ENCODE measurements around the gene NXPE4. TPM values are rescaled to one million over a fixed set of nuclear protein-coding genes. Genes with fewer than 3 reads are reported as not detected.
"Not testable (repeated sequence)": the region's sequence is repeated elsewhere in the genome, so short reads cannot be mapped to it uniquely, and the experiment has no call there.

NXPE4 gene
- not detected for total RNA-seq

DNA sequence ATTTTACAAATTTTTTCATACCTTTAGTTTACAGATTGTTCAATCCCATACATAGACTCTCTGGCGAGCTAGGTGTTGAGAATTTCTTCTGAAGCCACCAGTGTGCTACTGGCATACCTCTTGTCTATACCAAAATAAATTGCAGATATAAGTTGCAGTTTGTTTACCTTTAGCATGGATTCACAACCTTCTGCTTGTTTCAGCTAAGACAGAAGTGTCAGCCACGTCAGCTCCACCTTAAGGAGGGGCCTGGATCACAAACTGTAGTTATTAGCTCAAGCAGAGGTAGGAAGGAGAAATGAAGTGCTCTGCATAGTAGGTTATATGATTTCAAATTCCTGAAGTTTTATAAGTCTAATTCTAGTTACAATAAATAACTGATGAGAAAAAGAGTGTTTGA, at the start of gene NXPE4:
TSS of gene NXPE4 (minus strand) at position 216 of the 400 bp plus-strand sequence. CDS start 1,027 bp downstream, outside the sequence.
- DNase-seq (ENCODE audit: low spot score), result no peak

- DNase-seq (ENCODE audit: low spot score), result not testable (repeated sequence)
Measured at GRCh38 chr11:114639440-114639839, 43.9 kb upstream of the NXPE4 start.

DNA sequence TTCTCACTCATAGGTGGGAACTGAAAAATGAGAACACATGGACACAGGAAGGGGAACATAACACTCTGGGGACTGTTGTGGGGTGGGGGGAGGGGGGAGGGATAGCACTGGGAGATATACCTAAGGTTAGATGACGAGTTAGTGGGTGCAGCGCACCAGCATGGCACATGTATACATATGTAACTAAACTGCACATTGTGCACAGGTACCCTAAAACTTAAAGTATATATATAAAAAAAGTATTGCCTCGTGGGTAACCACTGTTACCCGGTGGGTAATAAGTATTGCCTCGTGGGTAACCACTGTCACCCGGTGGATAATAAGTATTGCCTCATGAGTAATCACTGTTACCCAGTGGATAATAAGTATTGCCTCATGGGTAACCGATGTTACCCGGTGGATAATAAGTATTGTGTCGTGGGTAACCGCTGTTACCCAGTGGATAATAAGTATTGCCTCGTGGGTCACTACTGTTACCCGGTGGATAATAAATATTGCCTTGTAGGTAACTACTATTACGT, 35.9 kb upstream of the NXPE4 start:
- not testable (repeated sequence) for DNase-seq (ENCODE audit: low spot score)

DNA sequence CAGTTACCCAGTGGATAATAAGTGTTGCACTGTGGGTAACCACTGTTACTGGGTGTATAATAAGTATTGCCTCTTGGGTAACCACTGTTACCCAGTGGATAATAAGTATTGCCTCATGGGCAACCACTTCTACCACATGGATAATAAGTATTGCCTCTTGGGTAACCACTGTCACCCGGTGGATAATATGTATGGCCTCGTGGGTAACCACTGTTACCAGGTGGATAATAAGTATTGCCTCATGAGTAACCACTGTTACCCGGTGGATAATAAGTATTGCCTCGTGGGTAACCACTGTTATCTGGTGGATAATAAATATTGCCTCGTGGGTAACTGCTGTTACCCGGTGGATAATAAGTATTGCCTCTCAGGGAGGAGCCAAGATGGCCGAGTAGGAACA, 29.7 kb upstream of the NXPE4 start:
- no peak for DNase-seq (ENCODE audit: low spot score)

DNA sequence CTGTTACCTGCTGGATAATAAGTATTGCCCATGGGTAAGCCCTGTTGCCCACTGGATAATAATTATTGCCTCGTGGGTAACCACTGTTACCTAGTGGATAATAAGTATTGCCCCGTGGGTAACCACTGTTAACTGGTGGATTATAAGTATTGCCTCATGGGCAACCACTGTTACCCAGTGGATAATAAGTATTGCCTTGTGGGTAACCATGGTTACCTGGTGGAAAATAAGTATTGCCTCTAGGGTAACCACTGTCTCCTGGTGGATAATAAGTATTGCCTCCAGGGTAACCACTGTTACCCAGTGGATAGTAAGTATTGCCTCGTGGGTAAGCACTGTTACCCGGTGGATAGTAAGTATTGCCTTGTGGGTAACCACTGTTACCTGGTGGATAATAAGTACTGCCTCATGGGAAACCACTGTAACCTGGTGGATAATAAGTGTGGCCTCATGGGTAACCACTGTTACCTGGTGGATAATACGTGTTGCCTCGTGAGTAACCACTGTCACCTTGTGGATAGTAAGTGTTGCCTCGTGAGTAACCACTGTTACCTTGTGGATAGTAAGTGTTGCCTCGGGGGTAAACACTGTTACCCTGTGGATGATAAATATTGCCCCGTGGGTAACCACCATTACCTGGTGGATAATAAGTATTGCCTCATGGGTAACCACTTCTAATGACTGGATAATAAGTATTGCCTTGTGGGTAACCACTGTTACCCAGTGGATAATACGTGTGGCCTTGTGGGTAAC, 29.0 kb upstream of the NXPE4 start:
- no peak for DNase-seq (ENCODE audit: low spot score)

DNA sequence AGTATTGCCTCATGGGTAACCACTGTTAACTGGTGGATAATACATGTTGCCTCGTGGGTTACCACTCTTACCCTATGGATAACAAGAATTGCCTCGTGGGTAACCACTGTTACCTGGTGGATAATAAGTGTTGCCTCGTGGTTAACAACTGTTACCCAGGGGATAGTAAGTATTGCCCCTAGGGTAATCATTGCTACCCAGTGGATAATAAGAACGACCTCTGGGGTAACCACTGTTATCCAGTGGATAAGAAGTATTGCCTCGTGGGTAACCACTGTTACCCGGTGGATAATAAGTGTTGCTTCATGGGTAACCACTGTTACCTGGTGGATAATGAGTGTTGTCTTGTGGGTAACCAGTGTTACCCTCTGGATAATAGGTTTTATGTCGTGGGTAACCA, 28.1 kb upstream of the NXPE4 start:
- no peak for DNase-seq (ENCODE audit: low spot score)

GRCh38 chr11:114622858-114623257, 27.3 kb upstream of the NXPE4 start:
- DNase-seq (ENCODE audit: low spot score), result no peak

GRCh38 chr11:114621950-114622809, 26.6 kb upstream of the NXPE4 start:
- DNase-seq (ENCODE audit: low spot score), result no peak

GRCh38 chr11:114621072-114621471, 25.5 kb upstream of the NXPE4 start:
- DNase-seq (ENCODE audit: low spot score), result no peak

DNA sequence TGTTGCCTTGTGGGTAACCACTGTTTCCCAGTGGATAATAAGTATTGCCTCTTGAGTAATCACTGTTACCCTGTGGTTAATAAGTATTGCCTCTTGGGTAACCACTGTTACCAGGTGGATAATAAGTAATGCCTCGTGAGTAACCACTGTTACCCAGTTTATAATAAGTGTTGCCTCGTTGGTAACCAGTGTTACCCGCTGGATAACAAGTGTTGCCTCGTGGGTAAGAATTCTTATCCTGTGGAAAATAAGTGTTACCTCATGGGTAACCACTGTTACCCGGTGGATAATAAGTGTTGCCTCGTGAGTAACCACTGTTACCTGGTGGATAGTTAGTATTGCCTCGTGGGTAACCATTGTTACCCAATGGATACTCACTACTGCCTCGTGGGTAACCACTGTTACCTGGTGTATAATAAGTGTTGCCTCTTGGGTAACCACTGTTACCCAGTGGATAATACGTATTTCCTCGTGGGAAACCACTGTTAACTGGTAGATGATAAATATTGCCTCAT, 24.1 kb upstream of the NXPE4 start:
- no peak for DNase-seq (ENCODE audit: low spot score)

GRCh38 chr11:114618139-114618538, 22.6 kb upstream of the NXPE4 start:
- no peak for DNase-seq (ENCODE audit: low spot score)

DNA sequence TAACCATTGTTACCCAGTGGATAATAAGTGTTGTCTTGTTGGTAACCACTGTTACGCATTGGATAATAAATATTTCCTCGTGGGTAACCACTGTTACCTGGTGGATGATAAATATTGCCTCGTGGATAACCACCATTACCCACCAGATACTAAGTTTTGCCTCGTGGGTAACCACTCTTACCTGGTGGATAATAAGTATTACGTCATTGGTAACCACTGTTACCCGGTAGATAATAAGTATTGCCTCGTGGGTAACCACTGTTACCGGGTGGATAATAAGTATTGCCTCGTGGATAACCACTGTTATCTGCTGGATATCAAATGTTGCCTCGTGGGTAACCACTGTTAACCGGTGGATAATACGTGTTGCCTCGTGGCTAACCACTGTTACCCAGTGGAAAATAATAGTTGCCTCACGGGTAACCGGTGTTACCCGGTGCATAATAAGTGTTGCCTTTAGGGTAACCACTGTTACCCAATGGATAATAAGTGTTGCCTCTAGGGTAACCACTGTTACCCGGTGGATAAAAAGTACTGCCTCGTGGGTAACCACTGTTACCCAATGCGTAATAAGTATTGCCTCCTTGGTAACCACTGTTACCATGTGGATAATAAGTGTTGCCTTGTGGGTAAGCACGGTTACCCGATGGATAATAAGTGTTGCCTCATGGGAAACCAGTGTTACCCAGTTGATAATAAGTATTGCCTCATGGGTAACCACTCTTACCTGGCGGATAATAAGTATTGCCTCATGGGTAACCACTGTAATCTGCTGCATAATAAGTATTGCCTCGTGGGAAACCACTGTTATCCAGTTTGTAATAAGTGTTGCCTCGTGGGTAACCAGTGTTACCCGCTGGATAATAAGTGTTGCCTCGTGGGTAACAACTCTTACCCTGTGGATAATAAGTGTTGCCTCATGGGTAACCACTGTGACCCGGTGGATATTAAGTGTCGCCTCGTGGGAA, 21.9 kb upstream of the NXPE4 start:
- no peak for DNase-seq (ENCODE audit: low spot score)

GRCh38 chr11:114616516-114616915, 20.9 kb upstream of the NXPE4 start:
- no peak for DNase-seq (ENCODE audit: low spot score)

DNA sequence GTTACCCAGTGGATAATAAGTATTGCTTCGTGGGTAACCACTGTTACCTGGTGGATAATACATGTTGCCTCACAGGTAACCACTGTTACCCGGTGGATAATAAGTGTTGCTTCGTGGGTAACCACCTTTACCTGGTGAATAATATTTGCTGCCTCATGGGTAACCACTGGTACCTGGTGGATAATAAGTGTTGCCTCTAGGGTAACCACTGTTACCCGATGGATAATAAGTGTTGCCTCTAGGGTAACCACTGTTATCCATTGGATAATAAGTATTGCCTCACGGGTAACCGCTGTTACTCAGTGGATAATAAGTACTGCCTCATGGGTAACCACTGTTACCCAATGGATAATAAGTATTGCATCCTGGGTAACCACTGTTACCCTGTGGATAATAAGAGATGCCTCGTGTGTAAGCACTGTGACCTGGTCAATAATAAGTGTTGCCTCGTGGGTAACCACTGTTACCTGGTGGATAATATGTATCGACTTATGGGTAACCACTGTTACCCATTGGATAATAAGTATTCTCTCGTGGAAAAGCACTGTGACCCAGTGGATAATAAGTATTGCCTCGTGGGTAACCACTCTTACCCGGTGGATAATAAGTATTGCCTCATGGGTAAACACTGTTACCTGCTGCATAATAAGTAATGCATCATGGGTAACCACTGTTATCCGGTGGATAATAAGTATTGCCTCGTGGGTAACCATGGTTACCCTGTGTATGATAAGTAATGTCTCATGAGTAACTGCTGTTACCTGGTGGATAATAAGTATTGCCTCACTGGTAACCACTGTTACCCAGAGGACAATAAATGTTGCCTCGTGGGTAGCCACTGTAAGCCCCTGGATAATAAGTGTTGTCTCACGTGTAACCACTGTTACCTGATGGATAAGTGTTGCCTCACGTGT, 20.1 kb upstream of the NXPE4 start:
- DNase-seq (ENCODE audit: low spot score), result no peak

- DNase-seq (ENCODE audit: low spot score), result no peak
Measured at GRCh38 chr11:114614127-114614720, 18.6 kb upstream of the NXPE4 start.

GRCh38 chr11:114613094-114613493, 17.5 kb upstream of the NXPE4 start:
- DNase-seq (ENCODE audit: low spot score), result not testable (repeated sequence)

DNA sequence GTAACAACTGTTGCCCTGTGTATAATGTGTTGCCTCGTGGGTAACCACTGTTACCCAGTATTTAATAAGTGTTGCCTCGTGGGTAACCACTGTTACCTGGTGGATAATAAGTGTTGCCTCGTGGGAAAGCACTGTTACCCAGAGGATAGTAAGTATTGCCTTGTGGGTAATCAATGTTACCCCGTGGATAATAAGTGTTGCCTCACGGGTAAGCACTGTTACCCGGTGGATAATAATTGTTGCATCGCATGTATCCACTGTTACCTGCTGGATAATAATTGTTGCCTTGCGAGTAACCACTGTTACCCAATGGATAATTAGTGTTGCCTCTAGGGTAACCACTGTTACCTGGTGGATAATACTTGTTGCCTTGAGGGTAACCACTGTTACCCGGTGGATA, 17.1 kb upstream of the NXPE4 start:
- no peak for DNase-seq (ENCODE audit: low spot score)

GRCh38 chr11:114612199-114612598, 16.6 kb upstream of the NXPE4 start:
- not testable (repeated sequence) for DNase-seq (ENCODE audit: low spot score)

GRCh38 chr11:114610984-114611944, 15.7 kb upstream of the NXPE4 start:
- DNase-seq (ENCODE audit: low spot score), result no peak
